HG03159 (cell line): ENCODE measurements around the gene CMTM8.

Experiments
- ATAC-seq: cut with Tn5 transposase; IDR thresholded peaks from one replicate; pipeline ENCODE4 v1.9.1; 2021; ENCODE audit warnings: mild to moderate bottlenecking, moderate library complexity; ENCODE audit not compliant: unreplicated experiment

Gene CMTM8

DNA sequence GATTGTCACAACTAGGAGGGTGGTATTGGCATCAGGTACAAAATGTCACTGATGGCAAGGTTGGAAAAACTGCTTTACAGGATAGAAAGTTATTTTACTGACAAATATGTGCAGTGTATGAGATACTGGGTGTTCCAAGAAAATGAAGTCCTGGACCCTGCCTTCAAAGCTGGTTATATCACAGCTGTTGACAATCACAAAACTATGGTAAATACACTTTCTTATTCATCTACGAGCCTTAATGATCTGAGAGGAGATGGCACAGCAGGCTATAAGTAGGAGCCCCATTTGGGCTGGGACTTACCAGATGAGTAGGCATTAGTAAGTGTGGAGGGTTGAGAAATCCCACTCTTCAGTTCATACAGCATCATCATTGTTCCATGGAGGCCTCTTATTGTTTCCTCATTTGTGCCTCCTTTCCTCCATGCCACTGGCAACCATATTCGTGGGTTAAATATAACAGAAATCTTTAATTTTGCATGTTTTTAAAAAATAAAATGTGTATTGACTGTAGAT, 66.9 kb downstream of the CMTM8 start:
- ATAC-seq: no peak

DNA sequence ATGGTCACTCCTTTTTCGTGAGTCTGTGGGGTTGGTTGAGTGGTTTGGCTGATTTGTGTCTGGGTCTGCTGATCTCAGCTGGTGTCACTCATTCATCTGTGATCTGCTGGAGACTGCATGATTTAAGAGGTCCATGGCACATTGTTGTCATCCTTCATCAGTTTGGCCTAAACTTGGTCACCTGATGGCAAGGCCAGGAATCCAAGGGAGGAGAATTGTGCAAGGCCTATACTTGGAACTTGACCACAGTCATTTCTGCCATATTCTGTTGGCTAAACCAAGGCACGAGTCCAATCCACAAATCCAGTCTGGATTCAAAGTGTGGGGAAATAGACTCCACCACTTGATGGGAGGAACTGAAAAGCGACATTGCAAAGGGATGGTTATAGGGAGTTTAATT, 67.6 kb downstream of the CMTM8 start:
- ATAC-seq: no peak

DNA sequence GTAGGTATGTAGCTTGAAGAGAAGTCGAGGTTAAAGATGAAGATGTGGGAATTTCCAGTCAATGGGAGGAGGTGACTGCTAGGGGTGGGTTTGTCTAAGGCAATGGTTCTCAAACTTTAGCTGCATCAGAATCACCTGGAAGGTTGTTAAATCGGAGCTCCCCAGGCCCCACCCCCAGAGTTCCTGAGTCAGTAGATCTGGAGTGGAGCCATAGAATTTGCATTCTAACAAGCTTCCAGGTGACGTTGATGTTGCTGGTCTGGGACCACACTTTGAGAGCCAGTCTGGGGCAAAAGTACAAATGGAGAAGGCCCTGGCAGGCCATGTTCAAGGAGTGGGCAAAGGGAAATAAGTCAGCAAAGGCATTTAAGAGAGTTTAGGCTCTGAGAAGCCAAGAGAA, 69.1 kb downstream of the CMTM8 start:
- no peak for ATAC-seq

DNA sequence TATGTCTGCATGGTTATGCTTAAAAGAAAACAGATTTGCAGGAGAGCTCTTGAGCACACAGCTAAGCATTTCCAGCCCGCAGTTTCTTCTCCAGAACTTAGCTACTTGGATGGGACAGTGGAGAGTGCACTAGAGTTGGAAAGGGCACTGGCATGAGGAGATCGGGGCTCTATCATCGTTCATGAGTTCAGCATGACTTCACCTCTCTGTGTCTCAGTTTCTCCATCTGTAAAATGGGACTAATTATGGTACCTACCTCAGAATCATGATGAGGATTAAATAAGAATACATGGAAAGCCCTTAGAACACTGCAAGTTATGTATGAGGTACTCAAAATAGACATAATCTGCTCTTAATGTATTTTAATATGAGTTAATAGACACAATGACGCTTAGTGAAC, 69.9 kb downstream of the CMTM8 start:
- no peak for ATAC-seq

DNA sequence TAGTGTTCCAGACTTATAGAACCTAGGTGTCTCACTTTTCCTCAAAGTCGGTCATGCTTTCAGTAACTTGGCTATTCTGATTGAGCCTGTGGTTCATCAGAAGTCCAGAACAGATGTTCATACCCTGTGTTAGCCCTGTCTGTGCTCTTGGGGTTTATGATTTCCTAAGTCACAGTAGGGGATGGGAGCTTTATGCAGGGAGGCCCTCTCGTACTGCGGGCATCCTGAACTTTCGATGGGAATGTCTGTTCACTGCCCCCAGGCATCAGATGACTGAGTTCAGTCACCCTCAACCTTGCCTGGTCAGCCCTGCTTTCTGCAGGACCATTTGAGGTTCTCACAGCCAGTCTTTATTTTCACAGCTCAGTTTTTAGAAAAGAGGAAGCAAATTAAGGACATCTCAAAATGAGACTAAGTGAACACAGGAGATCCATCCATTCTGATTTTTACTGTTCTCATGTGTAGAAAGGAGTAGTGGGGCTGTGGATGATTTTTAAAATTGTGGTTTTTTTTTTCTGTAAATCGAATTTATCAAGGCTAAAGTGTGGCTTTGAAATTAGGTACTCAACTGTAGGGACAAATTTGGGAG, 71.3 kb downstream of the CMTM8 start:
- no peak for ATAC-seq

DNA sequence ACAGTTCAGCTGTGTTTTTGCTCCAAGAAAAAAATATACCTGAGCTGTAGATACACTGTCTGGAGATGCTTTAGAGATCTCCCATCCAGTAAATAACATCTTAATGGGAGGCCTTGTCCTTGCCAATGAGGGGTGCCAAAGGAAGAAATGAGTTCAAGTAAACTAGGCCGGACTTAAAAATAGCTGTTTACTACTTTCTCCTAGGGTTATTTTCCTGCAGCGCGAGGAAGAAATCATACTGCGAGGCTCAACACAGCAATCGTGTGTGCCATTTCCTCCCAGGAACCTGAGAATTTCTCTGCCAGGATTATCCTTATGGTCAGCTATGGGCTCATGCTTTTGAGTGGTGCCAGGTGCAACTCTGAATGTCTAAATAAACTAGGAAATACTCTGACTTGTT, 71.9 kb downstream of the CMTM8 start:
- no peak for ATAC-seq

DNA sequence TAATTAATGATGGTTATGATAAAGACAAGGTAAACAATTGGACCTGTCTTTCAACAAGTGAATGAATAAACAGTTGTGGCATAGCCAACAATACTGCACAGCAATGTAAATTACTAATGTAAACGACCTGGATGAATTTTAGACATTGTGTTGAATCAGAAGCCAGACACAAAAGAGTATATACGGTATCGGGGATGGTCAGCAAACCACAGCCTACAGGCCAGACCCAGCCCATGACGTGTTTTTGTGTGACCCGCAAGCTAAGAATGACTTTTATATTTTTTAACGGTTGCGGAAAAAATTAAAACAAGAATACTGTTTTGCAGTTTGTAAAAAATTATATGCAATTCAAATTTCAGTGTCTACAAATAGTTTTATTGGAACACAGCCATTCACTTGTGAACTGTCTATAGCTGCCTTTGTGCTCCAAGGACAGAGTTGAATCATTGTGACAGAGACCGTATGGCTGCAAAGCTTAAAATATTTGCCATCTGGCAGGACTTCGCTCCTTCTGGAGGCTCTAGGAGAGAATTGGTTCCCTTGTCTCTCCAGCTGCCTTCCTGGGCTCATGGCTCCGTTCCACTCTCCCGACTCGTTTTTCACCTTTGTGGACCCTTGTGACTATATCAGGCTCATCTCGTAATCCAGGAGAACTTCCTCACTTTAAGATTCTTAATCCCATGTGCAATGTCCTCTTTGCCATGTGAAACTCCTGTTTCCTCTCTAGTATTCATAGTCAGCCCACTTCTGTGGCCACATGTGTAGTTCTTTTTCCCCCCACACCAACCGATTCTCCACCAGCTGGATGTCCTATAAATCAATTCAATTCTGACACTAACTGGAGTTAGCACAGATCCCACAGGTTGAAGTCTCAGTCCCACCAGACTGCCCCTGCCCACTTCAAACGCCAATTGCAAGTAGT, 72.7 kb downstream of the CMTM8 start:
- no peak for ATAC-seq

DNA sequence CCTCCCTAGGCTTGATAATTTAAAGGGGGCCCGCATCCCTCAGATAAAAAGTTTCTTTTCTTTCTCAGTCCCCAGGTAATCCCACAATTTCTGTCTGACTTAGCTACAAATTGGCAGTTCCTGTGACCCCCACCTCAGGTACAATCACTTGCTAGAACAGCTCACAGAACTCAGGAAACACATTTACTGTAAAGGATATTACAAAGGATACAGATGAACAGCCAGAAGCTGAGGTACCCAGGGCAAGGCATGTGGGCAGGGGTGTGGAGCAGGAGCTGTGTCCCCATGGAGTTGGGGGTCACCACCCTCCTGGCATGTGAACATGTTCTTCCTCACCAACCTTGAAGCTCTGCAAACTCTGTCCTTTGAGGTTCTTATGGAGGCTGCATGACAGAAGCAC, 73.8 kb downstream of the CMTM8 start:
- no peak for ATAC-seq

DNA sequence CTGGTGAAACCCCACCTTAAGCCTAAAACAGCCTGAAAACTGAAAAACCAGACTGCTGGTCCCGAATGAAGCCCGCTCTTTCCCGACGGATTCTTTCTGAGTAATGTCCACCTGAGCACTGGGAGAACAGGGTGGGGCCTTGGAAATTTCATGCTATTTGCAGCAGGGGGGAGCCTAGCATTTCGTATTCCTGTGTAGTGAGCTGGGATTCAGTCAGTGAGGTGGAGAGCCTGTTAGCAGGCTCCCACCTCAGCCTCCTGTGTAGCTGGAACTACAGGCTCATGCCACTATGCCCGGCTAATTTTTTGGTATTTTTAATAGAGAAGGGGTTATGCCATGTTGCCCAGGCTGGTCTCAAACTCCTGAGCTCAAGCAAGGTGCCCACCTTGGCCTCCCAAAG, 74.7 kb downstream of the CMTM8 start:
- no peak for ATAC-seq

DNA sequence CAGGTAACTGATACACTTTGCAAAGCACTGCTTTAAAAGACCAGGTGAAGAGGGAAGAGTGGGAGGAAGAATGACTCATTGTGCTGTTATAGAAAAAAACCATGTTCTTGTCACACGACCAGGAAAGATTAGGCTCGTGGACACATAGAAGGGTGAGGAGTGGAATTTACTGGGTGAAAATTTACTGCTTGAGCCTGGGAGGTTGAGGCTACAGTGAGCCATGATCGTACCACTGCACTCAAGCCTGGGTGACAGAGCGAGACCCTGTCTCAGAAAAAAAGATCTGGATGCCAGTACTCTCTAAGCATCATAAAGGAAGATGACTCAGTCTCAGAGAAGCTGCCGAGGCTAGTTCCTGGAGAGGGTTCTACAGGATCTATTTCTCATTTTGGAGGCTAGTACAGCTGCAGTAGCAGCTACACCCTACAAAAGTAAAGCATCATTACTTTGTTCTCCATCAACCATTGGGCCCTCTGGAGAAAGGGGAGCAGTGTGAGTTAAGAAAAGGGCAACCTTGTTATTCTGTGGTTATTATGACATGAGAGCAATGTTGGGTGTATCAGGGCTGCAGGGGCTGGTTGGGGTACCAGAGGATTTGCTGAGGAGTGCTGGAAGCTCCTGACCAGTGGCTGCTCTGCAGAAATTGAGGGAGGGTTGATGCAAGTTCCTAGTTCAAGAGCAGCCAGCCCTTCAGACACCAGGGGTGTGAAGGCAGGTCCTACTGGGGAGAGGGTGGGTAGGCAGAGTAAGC, 75.4 kb downstream of the CMTM8 start:
- ATAC-seq: no peak

DNA sequence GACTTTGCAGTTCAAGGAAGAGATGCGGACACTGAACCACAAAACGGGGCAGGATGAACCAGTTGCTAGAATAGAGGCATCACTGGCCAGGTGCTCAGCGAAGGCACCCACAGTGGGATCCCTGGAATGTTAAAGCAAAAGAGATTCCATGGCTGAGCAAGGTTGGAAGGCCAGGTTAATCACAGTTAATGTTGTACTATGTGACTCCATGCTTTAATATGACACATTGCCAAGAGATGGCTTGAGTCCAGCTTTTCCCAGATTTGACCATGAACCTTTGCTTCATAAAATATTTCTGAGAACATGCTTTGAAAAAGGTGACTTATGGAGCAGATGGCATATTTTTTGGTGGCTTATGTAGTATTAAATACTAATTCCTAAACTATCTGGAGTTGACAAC, 77.0 kb downstream of the CMTM8 start:
- no peak for ATAC-seq

DNA sequence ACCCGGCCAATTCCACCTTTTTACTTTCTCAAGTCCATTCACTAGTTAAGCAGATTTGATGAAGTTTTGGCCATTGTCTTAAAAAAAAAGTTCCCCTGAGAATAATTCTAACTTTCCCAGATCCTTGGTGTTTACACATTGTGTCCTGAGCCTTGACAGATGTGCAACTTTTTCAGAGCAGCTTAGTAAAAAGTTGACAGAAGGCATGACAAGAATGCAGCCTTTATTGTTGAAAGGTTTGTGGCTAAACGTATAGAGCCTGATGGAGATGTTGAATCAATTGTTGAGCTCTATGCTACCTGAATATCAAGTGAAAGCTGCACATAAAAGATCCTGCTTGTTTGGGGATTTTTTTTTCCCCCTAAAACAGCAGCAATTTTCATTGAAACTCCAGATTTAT, 77.8 kb downstream of the CMTM8 start:
- no peak for ATAC-seq

DNA sequence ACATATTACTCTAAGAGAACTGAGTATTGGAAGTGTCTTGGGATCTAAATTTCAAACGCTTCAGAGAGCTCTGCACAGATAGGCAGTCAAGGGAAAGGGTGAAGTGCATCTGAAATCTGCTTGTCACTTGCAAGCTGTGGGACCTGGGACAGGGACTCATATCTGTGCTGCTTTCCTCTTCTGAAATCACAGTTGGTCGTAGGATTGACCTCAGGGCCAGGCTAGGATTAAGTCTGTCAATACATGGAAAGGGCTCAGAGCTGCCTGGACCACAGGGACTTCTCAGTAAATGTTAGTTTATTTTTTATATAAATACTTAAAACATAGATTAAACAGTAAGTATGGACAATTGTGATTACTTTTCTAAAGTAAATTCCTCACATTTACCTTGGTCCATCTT, 78.5 kb downstream of the CMTM8 start:
- no peak for ATAC-seq

DNA sequence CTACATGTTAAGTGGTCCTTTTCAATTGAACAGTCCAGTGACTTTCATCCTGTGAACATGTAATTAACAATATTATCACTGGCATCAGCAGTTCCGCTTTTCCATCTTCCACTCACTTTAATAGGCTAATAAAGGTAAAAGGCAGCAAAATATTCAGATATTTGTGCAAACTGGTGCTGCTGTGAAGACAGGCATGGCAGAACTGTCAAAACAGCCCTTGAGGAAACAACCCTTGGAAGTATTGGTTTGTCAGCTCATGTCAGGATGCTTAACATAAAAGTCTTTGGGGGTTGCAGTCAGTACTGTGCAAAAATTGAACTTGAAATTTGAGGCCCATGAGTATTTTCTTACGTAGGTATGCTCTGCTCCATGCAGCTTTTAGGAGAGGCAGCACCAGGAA, 81.1 kb downstream of the CMTM8 start:
- no peak for ATAC-seq

DNA sequence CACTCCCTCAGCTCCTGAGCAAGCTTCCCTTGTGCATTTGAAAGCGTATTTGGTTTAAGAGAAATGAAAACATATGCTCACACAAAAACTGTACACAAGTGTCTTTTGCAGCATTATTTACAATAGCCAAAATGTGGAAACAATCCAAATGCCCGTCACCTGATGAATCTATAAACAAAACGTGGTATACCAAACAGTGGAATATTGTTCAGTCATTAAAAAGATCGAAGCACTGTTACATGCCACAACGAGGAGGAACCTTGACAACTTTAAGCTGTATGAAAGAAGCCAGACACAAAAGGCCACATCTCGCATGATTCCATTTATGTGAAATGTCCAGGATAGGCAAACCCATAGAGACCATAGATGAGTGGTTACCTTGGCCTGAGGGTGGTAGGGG, 81.6 kb downstream of the CMTM8 start:
- no peak for ATAC-seq

DNA sequence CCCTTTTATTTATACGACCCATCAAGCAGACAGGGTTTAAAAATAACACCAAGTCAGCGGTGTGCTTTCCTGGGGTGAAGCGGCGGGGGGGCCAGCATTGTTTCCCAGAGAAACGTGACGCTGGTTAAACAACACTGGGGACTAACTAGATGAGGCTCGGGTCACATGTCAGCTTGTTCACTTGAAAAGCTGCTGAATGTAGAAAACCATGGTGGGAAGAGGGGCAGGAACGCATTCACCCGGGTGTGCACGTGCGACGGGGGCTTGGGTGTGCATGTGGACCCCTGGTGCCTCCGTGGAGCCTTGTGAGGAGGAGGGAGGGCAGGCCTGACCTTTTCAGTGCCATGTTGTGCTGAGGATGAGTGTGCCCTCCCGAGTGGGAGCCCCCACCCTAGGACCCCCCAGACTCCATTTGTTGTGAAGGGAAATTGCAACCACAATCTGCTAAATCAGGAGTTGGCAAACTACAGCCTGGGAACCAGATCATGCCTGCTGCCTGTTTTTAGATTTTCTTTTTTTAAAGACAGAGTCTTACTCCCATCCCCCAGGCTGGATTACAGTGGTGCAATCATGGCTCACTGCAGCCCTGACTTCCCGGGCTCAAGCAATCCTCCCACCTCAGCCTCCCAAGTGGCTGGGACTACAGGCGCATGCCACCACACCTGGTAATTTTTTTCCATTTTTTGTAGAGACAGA, 82.8 kb downstream of the CMTM8 start:
- no peak for ATAC-seq

DNA sequence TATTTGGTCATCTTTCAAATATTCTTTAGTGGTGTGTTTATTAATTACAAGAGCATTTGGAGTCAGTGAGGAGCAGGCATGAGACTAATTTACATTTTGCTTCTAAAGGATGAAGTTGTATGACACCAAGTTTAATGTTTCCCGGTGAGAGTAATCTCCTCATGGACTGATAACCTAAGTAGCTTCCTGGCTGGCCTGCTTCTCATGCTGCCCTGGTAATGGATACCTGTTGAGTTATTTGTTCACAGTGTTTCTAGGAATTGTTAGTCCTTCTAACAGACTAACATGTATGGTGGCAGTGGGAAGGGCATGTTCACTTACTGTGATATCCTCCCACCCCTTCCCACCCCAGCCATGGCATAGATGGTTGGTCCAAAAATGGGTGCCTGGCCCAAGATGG, 83.8 kb downstream of the CMTM8 start:
- ATAC-seq: no peak

DNA sequence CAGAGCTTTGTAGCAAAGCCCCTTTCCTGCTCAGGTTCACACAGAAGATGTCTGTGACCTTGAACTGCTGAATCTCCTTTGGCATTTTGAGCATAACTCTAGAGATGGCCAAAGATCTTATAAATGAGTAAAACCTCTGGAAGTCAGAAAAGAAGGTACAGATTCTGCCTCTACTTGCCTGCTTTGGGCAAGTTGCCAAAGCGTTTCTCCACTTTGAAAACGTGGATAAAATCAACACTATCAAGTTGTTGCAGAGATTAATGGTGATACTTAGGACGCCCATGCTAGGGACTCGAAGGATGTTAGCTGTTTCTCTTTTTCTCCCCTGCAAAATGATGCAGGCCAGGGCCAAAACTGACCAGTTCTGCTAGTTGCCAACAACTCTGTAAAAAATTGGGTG, 85.1 kb downstream of the CMTM8 start:
- ATAC-seq: no peak

DNA sequence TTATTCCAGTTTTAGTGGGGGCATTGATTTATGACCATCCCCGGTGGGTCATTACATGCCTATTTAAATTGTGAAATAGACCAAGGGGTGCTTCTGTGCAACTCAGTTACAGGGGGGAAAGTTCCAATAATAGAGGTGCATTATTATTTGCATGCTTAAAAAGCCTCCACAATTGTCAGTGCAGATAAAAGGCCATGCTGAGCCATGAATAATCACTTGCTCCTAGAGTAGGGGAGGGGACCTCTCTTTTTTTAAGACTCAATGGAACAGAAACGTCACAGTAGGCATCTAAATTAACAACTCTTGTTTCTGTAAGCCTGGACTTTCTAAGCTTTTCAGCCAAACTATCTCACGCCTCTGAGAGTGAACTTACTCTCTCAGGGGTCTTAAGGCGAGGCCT, 86.7 kb downstream of the CMTM8 start:
- ATAC-seq: no peak

DNA sequence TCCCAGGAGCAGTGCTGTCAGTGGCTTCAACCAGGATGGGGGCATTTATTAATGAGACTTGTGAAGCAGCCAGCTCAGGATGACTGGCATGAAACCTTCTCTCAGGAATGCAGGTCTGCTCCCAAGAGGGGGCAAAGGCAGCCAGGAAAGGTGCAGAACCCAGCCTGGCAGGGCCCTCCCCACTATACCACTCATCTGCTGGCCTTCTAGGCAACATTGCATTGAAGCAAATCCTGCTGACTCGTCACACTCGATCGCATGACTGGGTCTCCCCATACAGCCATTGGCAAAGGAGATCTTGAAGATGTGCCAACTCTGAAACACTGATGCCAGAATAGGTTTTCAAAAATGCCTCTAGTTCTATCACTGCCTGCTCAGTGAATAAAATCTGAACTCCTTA, 87.4 kb downstream of the CMTM8 start:
- no peak for ATAC-seq

DNA sequence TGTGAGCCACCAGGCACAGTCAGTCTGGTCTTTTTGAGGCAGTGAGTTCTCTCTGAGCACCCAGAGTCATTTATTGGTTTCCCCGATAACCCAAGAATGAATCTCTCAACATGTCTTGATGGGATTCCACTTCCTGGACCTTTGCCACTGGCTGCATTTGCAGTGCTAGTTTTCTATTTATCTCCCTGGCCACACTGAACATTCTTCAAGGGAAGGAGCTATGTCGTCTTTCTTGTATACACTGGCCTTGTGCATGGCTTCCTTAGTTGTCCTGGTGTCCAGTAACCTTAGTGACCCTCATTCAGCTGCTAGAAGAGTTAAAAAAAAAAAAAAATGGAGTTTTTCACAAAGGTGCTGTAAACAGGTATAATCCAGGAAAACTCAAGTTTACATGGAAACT, 88.3 kb downstream of the CMTM8 start:
- ATAC-seq: no peak
